Activated CD4-positive, alpha-beta T cell treated with anti-CD3 and anti-CD28 coated beads, Interleukin-2, amount 10 ng/mL, durations not matched to agents 7 days and 5 days (primary cell): ENCODE data around the gene PAIP2B. TPM values are rescaled to one million over a fixed set of nuclear protein-coding genes. Genes with fewer than 3 reads are reported as not detected.

Source experiments
- CTCF ChIA-PET: fragments of 350-600 bp; sonication (Branson Sonifier 250); formaldehyde crosslinking; loops from one replicate; lab custom pipeline; 2021; ENCODE audit warnings: antibody characterized with exemption; lab: Charles Lee
- POLR2A ChIA-PET: fragments of 350-600 bp; sonication (Branson Sonifier 250); formaldehyde crosslinking; loops from one replicate; lab custom pipeline; 2021; ENCODE audit warnings: antibody characterized with exemption; lab: Charles Lee
- DNase-seq: peaks from one replicate; pipeline ENCODE4 v3.0.0-alpha.2; 2020
- H3K27ac Mint-ChIP-seq: one replicate; pipeline ENCODE4 v1.8.0; 2021; ENCODE audit warnings: mild to moderate bottlenecking, moderate library complexity, mixed read lengths
- H3K27me3 Mint-ChIP-seq: one replicate; pipeline ENCODE4 v1.8.0; 2021; ENCODE audit warnings: mixed read lengths
- H3K36me3 Mint-ChIP-seq: one replicate; pipeline ENCODE4 v1.8.0; 2021; ENCODE audit warnings: low read depth, mixed read lengths
- H3K4me1 Mint-ChIP-seq: one replicate; pipeline ENCODE4 v1.8.0; 2021; ENCODE audit warnings: mixed read lengths
- H3K4me3 Mint-ChIP-seq: one replicate; pipeline ENCODE4 v1.8.0; 2021; ENCODE audit warnings: mild to moderate bottlenecking, moderate library complexity, mixed read lengths
- H3K9me3 Mint-ChIP-seq: one replicate; pipeline ENCODE4 v1.8.0; 2021; ENCODE audit warnings: mixed read lengths
- total RNA-seq, 2 experiments: library from RNA; stranded (reverse); gene quantifications; one replicate each; pipeline ENCODE4 v1.2.3, GENCODE V29; 2021

Gene PAIP2B
- total RNA-seq: 1 to 10 TPM; 1.6 to 1.9 TPM

GRCh38 chr2:71226965-71227560, at the start of gene PAIP2B:
TSS of gene PAIP2B (minus strand) at chr2:71227103. CDS start at chr2:71202589, 24,514 bp downstream.
- Mint-ChIP-seq H3K9me3 (no peaks in the 10 kb centered on the region), H3K4me3 (peak within 1 kb of the TSS; percentile 91), H3K27ac (peak within 1 kb of the TSS; percentile 90), H3K36me3 (no peaks in the 10 kb centered on the region), H3K4me1 (peaks cover 22% of the 10 kb centered on the region), H3K27me3 (peaks cover 17% of the 10 kb centered on the region)
- ChIA-PET POLR2A (interaction anchor here (0.6 kb wide), 1 partner anchor 160 kb away, joined by 8 read pairs; no protein-coding TSS in a partner anchor), CTCF (interaction anchor here (0.6 to 1.4 kb wide), 2 partner anchors 94 to 226 kb away, joined by 3 to 4 read pairs; no protein-coding TSS in a partner anchor)
- DNase-seq: peak; percentile 99

DNA sequence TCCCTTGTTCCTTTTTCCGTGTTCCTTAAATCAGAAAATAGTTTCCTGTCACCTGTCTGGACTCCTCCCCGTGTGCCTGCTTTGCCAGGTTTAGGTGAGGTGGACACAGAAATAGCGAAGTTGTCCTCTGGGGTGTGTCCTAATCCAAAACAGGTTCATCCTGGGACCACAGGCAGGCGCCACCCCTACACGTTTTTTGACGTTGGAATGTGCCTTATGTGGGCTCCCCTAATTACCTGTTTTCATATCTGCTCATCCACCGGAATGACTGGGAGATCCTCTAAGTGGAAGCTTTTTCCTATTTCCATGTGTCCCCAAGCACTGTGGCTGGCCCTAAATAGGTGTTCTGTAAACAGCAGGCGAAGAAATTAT, 49.0 kb upstream of the PAIP2B start:
- no peak for DNase-seq
- H3K27ac Mint-ChIP-seq: no peak overlapping the region
- peaks cover 3% of the 10 kb centered on the region for H3K9me3 Mint-ChIP-seq
- H3K4me3 Mint-ChIP-seq: peak overlapping the region; percentile 58
- CTCF ChIA-PET: no interaction called here
- H3K4me1 Mint-ChIP-seq: peaks cover 14% of the 10 kb centered on the region
- no peaks in the 10 kb centered on the region for H3K36me3 Mint-ChIP-seq
- POLR2A ChIA-PET: no interaction called here
- peaks cover 84% of the 10 kb centered on the region for H3K27me3 Mint-ChIP-seq

GRCh38 chr2:71269511-71270090, 42.7 kb upstream of the PAIP2B start:
- ChIA-PET POLR2A (interaction anchor here (0.7 kb wide), 1 partner anchor 16 kb away, joined by 7 read pairs; no protein-coding TSS in a partner anchor), CTCF (interaction anchor here (0.6 to 0.8 kb wide), 2 partner anchors 160 to 639 kb away, joined by 3 to 5 read pairs; no protein-coding TSS in a partner anchor)

DNA sequence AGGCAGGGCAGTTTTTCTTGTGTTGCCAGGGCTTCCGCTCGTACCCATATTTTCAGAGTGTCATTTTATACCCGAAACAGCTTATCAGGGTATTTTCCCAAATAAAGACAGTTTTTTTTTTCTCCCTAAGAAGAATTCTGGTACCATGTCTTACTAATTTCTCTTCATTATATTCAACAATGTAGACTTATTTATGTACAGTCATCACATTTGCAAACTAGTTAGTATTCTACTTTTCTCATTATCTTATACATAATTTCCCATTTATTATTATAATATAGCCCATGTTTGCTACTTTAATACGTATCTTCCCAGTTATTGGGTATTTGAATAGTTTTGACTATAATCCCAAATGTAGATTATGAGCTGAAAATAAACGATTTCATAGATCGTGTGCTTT, 36.5 kb upstream of the PAIP2B start:
- Mint-ChIP-seq H3K9me3 (no peaks in the 10 kb centered on the region), H3K27me3 (peaks cover 19% of the 10 kb centered on the region), H3K36me3 (no peaks in the 10 kb centered on the region), H3K4me1 (no peaks in the 10 kb centered on the region), H3K4me3 (no peak overlapping the region), H3K27ac (no peak overlapping the region)
- ChIA-PET POLR2A (interaction anchor here (0.6 kb wide), 1 partner anchor 98 kb away, joined by 3 read pairs; no protein-coding TSS in a partner anchor), CTCF (no interaction called here)
- no peak for DNase-seq

More at GRCh38 chr2:71269511-71270090, 42.7 kb upstream of the PAIP2B start:
- no peak for DNase-seq
- H3K27ac Mint-ChIP-seq: no peak overlapping the region
- peaks cover 39% of the 10 kb centered on the region for H3K27me3 Mint-ChIP-seq
- no peaks in the 10 kb centered on the region for H3K4me1 Mint-ChIP-seq
- no peak overlapping the region for H3K4me3 Mint-ChIP-seq
- H3K9me3 Mint-ChIP-seq: no peaks in the 10 kb centered on the region
- H3K36me3 Mint-ChIP-seq: no peaks in the 10 kb centered on the region

- Mint-ChIP-seq H3K9me3 (no peaks in the 10 kb centered on the region), H3K36me3 (no peaks in the 10 kb centered on the region), H3K27ac (no peak overlapping the region), H3K4me3 (no peak overlapping the region), H3K27me3 (peaks cover 28% of the 10 kb centered on the region), H3K4me1 (no peaks in the 10 kb centered on the region)
- DNase-seq: no peak
- ChIA-PET CTCF (interaction anchor here (0.6 kb wide), 1 partner anchor 38 kb away, joined by 3 read pairs; no protein-coding TSS in a partner anchor), POLR2A (no interaction called here)
Measured at GRCh38 chr2:71261534-71261933, 34.6 kb upstream of the PAIP2B start.

- no peak for DNase-seq
- Mint-ChIP-seq H3K27me3 (peaks cover 29% of the 10 kb centered on the region), H3K9me3 (no peaks in the 10 kb centered on the region), H3K36me3 (no peaks in the 10 kb centered on the region), H3K27ac (no peak overlapping the region), H3K4me1 (no peaks in the 10 kb centered on the region), H3K4me3 (no peak overlapping the region)
- CTCF ChIA-PET: no interaction called here
- POLR2A ChIA-PET: no interaction called here
Measured at GRCh38 chr2:71256421-71256820, 29.5 kb upstream of the PAIP2B start.

- CTCF ChIA-PET: interaction anchor here (0.7 kb wide), 1 partner anchor 276 kb away, joined by 3 read pairs; no protein-coding TSS in a partner anchor
- H3K27ac Mint-ChIP-seq: no peak overlapping the region
- H3K9me3 Mint-ChIP-seq: no peaks in the 10 kb centered on the region
- H3K4me3 Mint-ChIP-seq: no peak overlapping the region
- no peaks in the 10 kb centered on the region for H3K36me3 Mint-ChIP-seq
- no peak for DNase-seq
- POLR2A ChIA-PET: no interaction called here
- H3K4me1 Mint-ChIP-seq: no peaks in the 10 kb centered on the region
- H3K27me3 Mint-ChIP-seq: peaks cover 30% of the 10 kb centered on the region
Measured at GRCh38 chr2:71254776-71255175, 27.9 kb upstream of the PAIP2B start.

DNA sequence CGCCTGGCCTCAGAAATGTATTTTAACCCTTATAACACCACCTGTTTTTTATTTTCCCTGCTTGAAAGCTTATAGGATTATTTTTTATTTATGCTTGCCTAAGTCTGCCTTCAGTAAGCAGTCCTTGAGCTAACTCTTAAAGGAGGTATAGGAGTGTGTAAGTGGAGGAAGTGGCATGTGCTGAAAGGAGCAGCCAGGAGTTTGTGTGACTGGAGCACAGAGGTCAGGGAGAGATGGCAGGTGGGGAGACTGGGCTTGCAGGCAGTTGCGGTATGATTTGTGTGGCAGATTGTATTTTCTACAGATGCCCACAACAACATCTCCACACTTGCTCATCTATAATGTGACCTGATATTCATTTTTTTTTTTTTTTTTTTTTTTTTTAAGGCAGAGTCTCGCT, 27.2 kb upstream of the PAIP2B start:
- no peak overlapping the region for H3K27ac Mint-ChIP-seq
- no peaks in the 10 kb centered on the region for H3K36me3 Mint-ChIP-seq
- DNase-seq: no peak
- POLR2A ChIA-PET: interaction anchor here (0.5 kb wide), 1 partner anchor 16 kb away, joined by 7 read pairs; no protein-coding TSS in a partner anchor
- H3K4me3 Mint-ChIP-seq: no peak overlapping the region
- H3K4me1 Mint-ChIP-seq: no peaks in the 10 kb centered on the region
- no peaks in the 10 kb centered on the region for H3K9me3 Mint-ChIP-seq
- CTCF ChIA-PET: interaction anchor here (0.7 kb wide), 1 partner anchor 275 kb away, joined by 3 read pairs; no protein-coding TSS in a partner anchor
- H3K27me3 Mint-ChIP-seq: peaks cover 32% of the 10 kb centered on the region

DNA sequence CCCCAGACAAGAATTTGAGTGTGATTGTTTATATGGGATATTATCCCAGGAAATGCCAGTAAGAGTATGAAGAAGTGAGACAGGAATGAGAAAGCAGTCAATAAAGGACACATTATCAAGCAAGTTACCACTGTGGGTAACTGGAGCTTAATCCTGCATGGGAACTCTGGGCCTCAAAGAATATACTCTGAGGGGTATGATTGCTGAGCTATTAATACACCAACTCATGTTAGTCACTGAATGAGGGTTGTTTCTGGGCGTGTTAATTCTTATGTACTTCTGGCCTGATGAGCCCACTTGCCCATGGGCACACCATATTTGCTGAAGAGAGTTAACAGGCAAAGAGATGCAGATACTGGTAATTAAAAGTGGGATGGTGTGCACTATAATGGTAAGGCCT, 26.6 kb upstream of the PAIP2B start:
- POLR2A ChIA-PET: interaction anchor here (0.5 kb wide), 1 partner anchor 17 kb away, joined by 7 read pairs; no protein-coding TSS in a partner anchor
- Mint-ChIP-seq H3K4me3 (no peak overlapping the region), H3K9me3 (no peaks in the 10 kb centered on the region), H3K36me3 (no peaks in the 10 kb centered on the region), H3K4me1 (no peaks in the 10 kb centered on the region), H3K27me3 (peaks cover 29% of the 10 kb centered on the region), H3K27ac (no peak overlapping the region)
- CTCF ChIA-PET: no interaction called here
- DNase-seq: no peak

- POLR2A ChIA-PET: no interaction called here
Measured at GRCh38 chr2:71252862-71253261, 26.0 kb upstream of the PAIP2B start.

DNA sequence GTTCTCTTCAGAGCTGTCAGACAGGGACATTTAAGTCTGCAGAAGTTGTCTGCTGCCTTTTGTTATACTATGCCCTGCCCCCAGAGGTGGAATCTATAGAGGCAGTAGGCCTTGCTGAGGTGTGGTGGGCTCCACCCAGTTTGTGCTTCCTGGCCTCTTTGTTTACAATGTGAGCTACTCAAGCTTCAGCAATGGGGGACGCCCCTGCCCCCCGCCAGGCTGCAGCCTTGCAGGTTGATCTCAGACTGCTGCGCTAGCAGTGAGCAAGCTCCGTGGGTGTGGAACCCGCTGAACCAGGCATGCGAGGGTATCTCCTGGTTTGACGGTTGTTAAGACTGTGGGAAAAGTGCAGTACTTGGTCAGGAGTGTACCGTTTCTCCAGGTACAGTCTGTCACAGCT, 24.0 kb upstream of the PAIP2B start:
- H3K27ac Mint-ChIP-seq: no peak overlapping the region
- H3K36me3 Mint-ChIP-seq: no peaks in the 10 kb centered on the region
- no peak overlapping the region for H3K4me3 Mint-ChIP-seq
- CTCF ChIA-PET: no interaction called here
- H3K4me1 Mint-ChIP-seq: no peaks in the 10 kb centered on the region
- peaks cover 34% of the 10 kb centered on the region for H3K27me3 Mint-ChIP-seq
- DNase-seq: no peak
- no peaks in the 10 kb centered on the region for H3K9me3 Mint-ChIP-seq
- POLR2A ChIA-PET: no interaction called here

More at GRCh38 chr2:71252862-71253261, 26.0 kb upstream of the PAIP2B start:
- no peak for DNase-seq
- H3K4me1 Mint-ChIP-seq: no peaks in the 10 kb centered on the region
- H3K9me3 Mint-ChIP-seq: no peaks in the 10 kb centered on the region
- no peaks in the 10 kb centered on the region for H3K36me3 Mint-ChIP-seq
- no peak overlapping the region for H3K4me3 Mint-ChIP-seq
- CTCF ChIA-PET: no interaction called here
- peaks cover 30% of the 10 kb centered on the region for H3K27me3 Mint-ChIP-seq
- H3K27ac Mint-ChIP-seq: no peak overlapping the region

GRCh38 chr2:71244302-71244660, 17.4 kb upstream of the PAIP2B start:
- DNase-seq: no peak
- POLR2A ChIA-PET: no interaction called here
- Mint-ChIP-seq H3K27ac (no peak overlapping the region), H3K4me1 (no peaks in the 10 kb centered on the region), H3K36me3 (no peaks in the 10 kb centered on the region), H3K27me3 (peaks cover 35% of the 10 kb centered on the region), H3K4me3 (no peak overlapping the region), H3K9me3 (no peaks in the 10 kb centered on the region)
- CTCF ChIA-PET: interaction anchor here (0.6 to 1.2 kb wide), 2 partner anchors 242 to 420 kb away, joined by 3 read pairs; no protein-coding TSS in a partner anchor
